Panc1 (cell line): ENCODE results near the gene AGBL1.

Experiments used
- CTCF ChIP-seq: fragments of 450-650 bp; IDR thresholded peaks from 2 replicates; pipeline ENCODE4 v1.5.1; 2017; ENCODE audit warnings: mild to moderate bottlenecking
- POLR2AphosphoS5 ChIP-seq: IDR thresholded peaks from 2 replicates; pipeline ENCODE4 v1.6.1; 2012; ENCODE audit warnings: mild to moderate bottlenecking, low read depth, low read length, moderate library complexity
- SIN3A ChIP-seq: IDR thresholded peaks from 2 replicates; pipeline ENCODE4 v1.6.1; 2012; ENCODE audit warnings: low read depth, mild to moderate bottlenecking, low read length, moderate library complexity, borderline replicate concordance; ENCODE audit not compliant: insufficient read depth

GRCh38 chr15:86852741-86853140 lies 773.1 kb downstream of the AGBL1 start:
- no peak for TF ChIP-seq CTCF
- TF ChIP-seq POLR2AphosphoS5: no peak
- no peak for TF ChIP-seq SIN3A
